Epithelial cell of esophagus (primary cell): ENCODE results near the gene KRT32.
"Not testable (repeated sequence)": the region's sequence is repeated elsewhere in the genome, so short reads cannot be mapped to it uniquely, and the experiment has no call there.

Experiments used
- DNase-seq: peaks from one replicate; pipeline ENCODE4 v3.0.0; 2010; ENCODE audit warnings: low read depth
- H3K4me3 ChIP-seq: 2 replicates; pipeline ENCODE4 v1.5.1; 2011; ENCODE audit warnings: mild to moderate bottlenecking, low read length, control low read depth
- CTCF ChIP-seq: IDR thresholded peaks from 2 replicates; pipeline ENCODE4 v1.5.1; 2011; ENCODE audit warnings: low read depth, mild to moderate bottlenecking, low read length, control low read depth, inconsistent platforms; ENCODE audit not compliant: insufficient read depth; ENCODE audit errors: missing control alignments

The KRT32 gene

DNA sequence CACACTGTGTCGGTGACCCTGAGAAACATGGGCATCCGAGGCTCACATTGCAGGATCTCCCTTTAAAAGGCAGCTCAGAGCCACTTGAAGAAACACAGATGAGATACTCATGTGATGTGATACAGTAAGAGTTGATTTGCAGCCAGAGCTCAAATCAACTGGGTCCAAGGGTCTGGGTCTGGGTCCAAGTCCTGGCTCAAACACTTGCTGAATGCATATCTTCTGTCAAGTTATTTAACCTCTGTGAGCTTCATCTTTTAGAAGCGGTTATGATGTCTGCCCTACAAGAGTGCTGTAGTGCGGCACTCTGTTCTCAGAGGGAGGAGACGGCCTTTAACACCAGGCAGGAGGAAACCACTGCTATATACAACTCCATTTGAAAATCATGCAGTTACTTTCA lies 32.8 kb downstream of the KRT32 start:
- DNase-seq: no peak
- H3K4me3 ChIP-seq: no peak overlapping the region
- TF ChIP-seq CTCF: no peak

DNA sequence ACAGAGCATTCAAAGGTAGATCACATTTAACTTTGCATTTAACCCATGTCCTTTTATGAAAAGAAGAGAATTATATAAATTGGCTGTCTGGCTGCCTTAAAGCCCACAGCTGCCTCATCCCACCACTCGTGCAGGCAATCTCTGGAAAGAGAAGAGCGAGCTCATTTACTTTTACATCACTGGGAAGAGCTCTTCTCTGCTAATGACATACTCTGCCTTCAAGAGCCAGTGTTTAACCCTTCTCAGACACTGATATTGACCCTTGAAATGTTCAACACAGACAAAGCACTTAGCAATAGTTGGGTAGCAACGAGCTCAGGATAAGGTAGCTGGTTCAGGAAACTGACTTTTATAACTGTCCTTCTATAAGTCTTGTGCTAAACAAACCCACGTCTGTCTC lies 33.2 kb downstream of the KRT32 start:
- no peak for TF ChIP-seq CTCF
- DNase-seq: no peak
- no peak overlapping the region for H3K4me3 ChIP-seq

GRCh38 chr17:41433586-41433985 lies 33.6 kb downstream of the KRT32 start:
- TF ChIP-seq CTCF: no peak
- no peak for DNase-seq
- no peak overlapping the region for H3K4me3 ChIP-seq

GRCh38 chr17:41430376-41430775 lies 36.8 kb downstream of the KRT32 start:
- not testable (repeated sequence) for DNase-seq

GRCh38 chr17:41429667-41430066 lies 37.5 kb downstream of the KRT32 start:
- no peak for DNase-seq

More at GRCh38 chr17:41430376-41430775, 36.8 kb downstream of the KRT32 start:
- H3K4me3 ChIP-seq: not testable (repeated sequence)

GRCh38 chr17:41428591-41429291 lies 38.4 kb downstream of the KRT32 start:
- no peak for TF ChIP-seq CTCF
- no peak overlapping the region for H3K4me3 ChIP-seq
- no peak for DNase-seq

More at GRCh38 chr17:41429667-41430066, 37.5 kb downstream of the KRT32 start:
- H3K4me3 ChIP-seq: no peak overlapping the region
- no peak for TF ChIP-seq CTCF

DNA sequence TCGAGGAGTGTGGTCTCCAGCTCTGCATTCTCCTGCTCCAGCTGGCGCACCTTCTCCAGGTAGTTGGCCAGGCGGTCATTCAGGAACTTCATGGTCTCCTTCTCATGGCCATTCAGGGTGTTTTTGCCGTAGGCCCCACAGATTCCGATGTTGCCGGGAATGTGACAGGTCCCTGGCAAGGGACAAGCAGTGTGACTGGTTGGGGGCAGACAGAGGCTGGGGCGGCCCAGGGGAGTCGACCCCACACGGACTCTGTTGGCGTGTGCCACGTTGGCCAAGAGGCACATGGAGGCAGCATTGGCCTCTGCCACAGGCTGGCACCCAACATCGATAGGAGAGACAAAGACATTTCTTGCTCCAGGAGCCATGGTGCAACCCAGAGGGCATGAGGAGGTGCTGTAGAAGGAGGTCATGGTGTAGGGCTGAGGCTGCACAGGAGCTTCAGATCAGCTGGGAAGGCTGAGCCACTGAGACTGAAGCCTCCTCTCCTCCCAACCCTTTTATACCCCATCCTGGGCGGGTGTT lies 43.0 kb downstream of the KRT32 start, which contains the start of gene KRT37:
Gene KRT37 (minus strand): TSS at position 475 of the 525 bp plus-strand sequence. CDS start 62 bp downstream, at position 413.
- no peak for TF ChIP-seq CTCF
- no peak within 1 kb of the TSS for H3K4me3 ChIP-seq
- no peak for DNase-seq

- not testable (repeated sequence) for H3K4me3 ChIP-seq, DNase-seq
Observed at GRCh38 chr17:41422586-41422985, 44.6 kb downstream of the KRT32 start.
